ENCODE data around the gene ATP5MC2.

The ATP5MC2 gene

GRCh38 chr12:53714004-53714403, 38.1 kb upstream of the ATP5MC2 start:
- H3K4me3 ChIP-seq (replicated peaks; ENCODE audit: low read depth, low read length): no peak overlapping the region
- H3K36me3 ChIP-seq (ENCODE audit: control insufficient read depth, insufficient read depth, low read length): peaks cover 2% of the 10 kb centered on the region
- DNase-seq (ENCODE audit: extremely low read depth, insufficient read length): no peak
- H3K27me3 ChIP-seq (replicated peaks; ENCODE audit: control insufficient read depth, insufficient read depth, low read length): no peaks in the 10 kb centered on the region
- TF ChIP-seq, protein P1, sequence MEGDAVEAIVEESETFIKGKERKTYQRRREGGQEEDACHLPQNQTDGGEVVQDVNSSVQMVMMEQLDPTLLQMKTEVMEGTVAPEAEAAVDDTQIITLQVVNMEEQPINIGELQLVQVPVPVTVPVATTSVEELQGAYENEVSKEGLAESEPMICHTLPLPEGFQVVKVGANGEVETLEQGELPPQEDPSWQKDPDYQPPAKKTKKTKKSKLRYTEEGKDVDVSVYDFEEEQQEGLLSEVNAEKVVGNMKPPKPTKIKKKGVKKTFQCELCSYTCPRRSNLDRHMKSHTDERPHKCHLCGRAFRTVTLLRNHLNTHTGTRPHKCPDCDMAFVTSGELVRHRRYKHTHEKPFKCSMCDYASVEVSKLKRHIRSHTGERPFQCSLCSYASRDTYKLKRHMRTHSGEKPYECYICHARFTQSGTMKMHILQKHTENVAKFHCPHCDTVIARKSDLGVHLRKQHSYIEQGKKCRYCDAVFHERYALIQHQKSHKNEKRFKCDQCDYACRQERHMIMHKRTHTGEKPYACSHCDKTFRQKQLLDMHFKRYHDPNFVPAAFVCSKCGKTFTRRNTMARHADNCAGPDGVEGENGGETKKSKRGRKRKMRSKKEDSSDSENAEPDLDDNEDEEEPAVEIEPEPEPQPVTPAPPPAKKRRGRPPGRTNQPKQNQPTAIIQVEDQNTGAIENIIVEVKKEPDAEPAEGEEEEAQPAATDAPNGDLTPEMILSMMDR (IDR thresholded peaks at IDR 0.05; ENCODE audit: insufficient read depth, low read length, poor library complexity, severe bottlenecking): no peak

- TF ChIP-seq, protein P1 (IDR thresholded peaks at IDR 0.05; ENCODE audit: insufficient read depth, low read length, poor library complexity, severe bottlenecking): no peak
- Histone ChIP-seq H3K27me3 (replicated peaks; ENCODE audit: control insufficient read depth, insufficient read depth, low read length) (peaks cover 2% of the 10 kb centered on the region; the same call in 1 of the 2 replicates), H3K36me3 (ENCODE audit: control insufficient read depth, insufficient read depth, low read length) (peaks cover 2% of the 10 kb centered on the region), H3K4me3 (replicated peaks; ENCODE audit: low read depth, low read length) (no peak overlapping the region)
- no peak for DNase-seq (ENCODE audit: extremely low read depth, insufficient read length)
Observed at GRCh38 chr12:53713516-53713915, 37.6 kb upstream of the ATP5MC2 start.

GRCh38 chr12:53712059-53712643, 36.3 kb upstream of the ATP5MC2 start:
- Histone ChIP-seq H3K27me3 (replicated peaks; ENCODE audit: control insufficient read depth, insufficient read depth, low read length) (peaks cover 2% of the 10 kb centered on the region; the same call in 1 of the 2 replicates), H3K4me3 (replicated peaks; ENCODE audit: low read depth, low read length) (no peak overlapping the region), H3K36me3 (ENCODE audit: control insufficient read depth, insufficient read depth, low read length) (peaks cover 2% of the 10 kb centered on the region)
- TF ChIP-seq, protein P1 (IDR thresholded peaks at IDR 0.05; ENCODE audit: insufficient read depth, low read length, poor library complexity, severe bottlenecking): no peak
- no peak for DNase-seq (ENCODE audit: extremely low read depth, insufficient read length)

GRCh38 chr12:53710091-53710490, 34.2 kb upstream of the ATP5MC2 start:
- Histone ChIP-seq H3K27me3 (replicated peaks; ENCODE audit: control insufficient read depth, insufficient read depth, low read length) (peaks cover 2% of the 10 kb centered on the region; the same call in 1 of the 2 replicates), H3K36me3 (ENCODE audit: control insufficient read depth, insufficient read depth, low read length) (no peaks in the 10 kb centered on the region; the same call in 1 of the 2 replicates), H3K4me3 (replicated peaks; ENCODE audit: low read depth, low read length) (no peak overlapping the region)
- TF ChIP-seq, protein P1 (IDR thresholded peaks at IDR 0.05; ENCODE audit: insufficient read depth, low read length, poor library complexity, severe bottlenecking): no peak
- DNase-seq (ENCODE audit: extremely low read depth, insufficient read length): no peak

GRCh38 chr12:53709671-53710070, 33.8 kb upstream of the ATP5MC2 start:
- Histone ChIP-seq H3K27me3 (replicated peaks; ENCODE audit: control insufficient read depth, insufficient read depth, low read length) (peaks cover 2% of the 10 kb centered on the region; the same call in 1 of the 2 replicates), H3K36me3 (ENCODE audit: control insufficient read depth, insufficient read depth, low read length) (no peaks in the 10 kb centered on the region; the same call in 1 of the 2 replicates), H3K4me3 (replicated peaks; ENCODE audit: low read depth, low read length) (no peak overlapping the region)
- TF ChIP-seq, protein P1 (IDR thresholded peaks at IDR 0.05; ENCODE audit: insufficient read depth, low read length, poor library complexity, severe bottlenecking): no peak
- no peak for DNase-seq (ENCODE audit: extremely low read depth, insufficient read length)

All from GM06990 (cell line).